GM23338 (cell line): ENCODE data around the gene EIF2S3. TPM values are rescaled to one million over a fixed set of nuclear protein-coding genes. Genes with fewer than 3 reads are reported as not detected.

Experiments
- ATAC-seq: fragments of 200-7000 bp; cut with Tn5 transposase; 3 replicates; pipeline ENCODE4 v1.9.1; 2020
- DNase-seq: peaks from one replicate; pipeline ENCODE4 v3.0.0-alpha.2; 2015; ENCODE audit warnings: low spot score
- H2AFZ ChIP-seq: fragments of 200-600 bp; sonication (generic); 2 replicates; pipeline ENCODE4 v1.8.0; 2016; ENCODE audit warnings: antibody characterized with exemption, mild to moderate bottlenecking, moderate library complexity
- H3F3A ChIP-seq: fragments of 200-600 bp; sonication (generic); replicated peaks from 2 replicates; pipeline ENCODE4 v1.8.0; 2017; ENCODE audit warnings: antibody characterized with exemption, mixed run types, low read depth
- H3K27ac ChIP-seq: fragments of 200-600 bp; sonication (generic); 2 replicates; pipeline ENCODE4 v1.6.1; 2016; ENCODE audit warnings: low read depth
- H3K27me3 ChIP-seq: fragments of 200-600 bp; sonication (generic); 2 replicates; pipeline ENCODE4 v1.8.0; 2016; ENCODE audit warnings: mild to moderate bottlenecking, mixed run types, moderate library complexity; ENCODE audit not compliant: insufficient read depth
- H3K36me3 ChIP-seq: fragments of 200-600 bp; sonication (generic); 2 replicates; pipeline ENCODE4 v1.8.0; 2016; ENCODE audit warnings: mild to moderate bottlenecking; ENCODE audit not compliant: insufficient read depth
- H3K4me1 ChIP-seq: fragments of 200-600 bp; sonication (generic); 2 replicates; pipeline ENCODE4 v1.8.0; 2016; ENCODE audit warnings: mild to moderate bottlenecking, moderate library complexity; ENCODE audit not compliant: insufficient read depth
- H3K4me2 ChIP-seq: fragments of 200-600 bp; sonication (generic); 2 replicates; pipeline ENCODE4 v1.7.1; 2017; ENCODE audit warnings: mixed run types
- H3K4me3 ChIP-seq: fragments of 200-600 bp; sonication (generic); 2 replicates; pipeline ENCODE4 v1.6.1; 2016; ENCODE audit warnings: mixed run types
- H3K79me2 ChIP-seq: fragments of 200-600 bp; sonication (generic); replicated peaks from 2 replicates; pipeline ENCODE4 v1.8.0; 2017; ENCODE audit warnings: mild to moderate bottlenecking; ENCODE audit not compliant: insufficient read depth
- H3K9me2 ChIP-seq: fragments of 200-600 bp; sonication (generic); 2 replicates; pipeline ENCODE4 v1.8.0; 2017; ENCODE audit not compliant: insufficient read depth
- H4K20me1 ChIP-seq: fragments of 200-600 bp; sonication (generic); replicated peaks from 2 replicates; pipeline ENCODE4 v1.8.0; 2017; ENCODE audit warnings: mild to moderate bottlenecking; ENCODE audit not compliant: insufficient read depth
- H3K27ac Mint-ChIP-seq: 2 replicates; pipeline ENCODE4 v1.8.0; 2020; ENCODE audit warnings: inconsistent platforms, mild to moderate bottlenecking, moderate library complexity, mixed read lengths
- H3K27me3 Mint-ChIP-seq: 3 replicates; pipeline ENCODE4 v1.8.0; 2022; ENCODE audit warnings: low read depth, mild to moderate bottlenecking, moderate library complexity, mixed read lengths, inconsistent platforms; ENCODE audit not compliant: insufficient read depth, poor library complexity
- H3K36me3 Mint-ChIP-seq: 3 replicates; pipeline ENCODE4 v1.8.0; 2021; ENCODE audit warnings: low read depth, mild to moderate bottlenecking, inconsistent platforms, moderate library complexity, mixed read lengths
- H3K4me1 Mint-ChIP-seq: 3 replicates; pipeline ENCODE4 v1.8.0; 2020; ENCODE audit warnings: mild to moderate bottlenecking, inconsistent platforms, mixed read lengths
- H3K4me3 Mint-ChIP-seq: 3 replicates; pipeline ENCODE4 v1.8.0; 2021; ENCODE audit warnings: moderate library complexity, mild to moderate bottlenecking, inconsistent platforms, mixed read lengths
- H3K9me3 Mint-ChIP-seq: 3 replicates; pipeline ENCODE4 v1.8.0; 2020; ENCODE audit warnings: moderate library complexity, mild to moderate bottlenecking, inconsistent platforms, mixed read lengths
- CREB1 ChIP-seq: fragments of 250-450 bp; sonication (Bioruptor Pico); IDR thresholded peaks from 2 replicates; pipeline ENCODE4 v1.5.0; 2020; ENCODE audit warnings: low read depth, mild to moderate bottlenecking, moderate library complexity
- CTCF ChIP-seq, 2 experiments: fragments of 200-600 bp in 1 of 2; sonication (generic) in 1 of 2; conservative IDR thresholded peaks; 2 replicates each; pipeline versions ENCODE4 v1.5.1 to v1.6.1; 2016 to 2017; ENCODE audit warnings: antibody characterized with exemption in 2 of 2, low read depth in 2 of 2, mild to moderate bottlenecking in 2 of 2, moderate library complexity in 1 of 2
- ETS1 ChIP-seq: IDR thresholded peaks from 2 replicates; pipeline ENCODE4 v1.6.1; 2016; ENCODE audit warnings: antibody characterized with exemption
- EZH2 ChIP-seq: fragments of 200-600 bp; sonication (generic); IDR thresholded peaks from one replicate; pipeline ENCODE4 v1.8.0; 2017; ENCODE audit warnings: antibody characterized with exemption, mild to moderate bottlenecking, low read depth; ENCODE audit not compliant: unreplicated experiment
- EZH2phosphoT487 ChIP-seq: fragments of 200-600 bp; sonication (generic); IDR thresholded peaks from one replicate; pipeline ENCODE4 v1.8.1; 2018; ENCODE audit warnings: antibody characterized with exemption; ENCODE audit not compliant: unreplicated experiment
- JUNB ChIP-seq: IDR thresholded peaks from one replicate; pipeline ENCODE4 v1.6.1; 2016; ENCODE audit warnings: antibody characterized with exemption; ENCODE audit not compliant: unreplicated experiment
- NANOG ChIP-seq: IDR thresholded peaks from 2 replicates; pipeline ENCODE4 v1.6.1; 2016; ENCODE audit warnings: antibody characterized with exemption, borderline replicate concordance
- POLR2AphosphoS5 ChIP-seq: IDR thresholded peaks from 2 replicates; pipeline ENCODE4 v1.6.1; 2016; ENCODE audit warnings: antibody characterized with exemption, low read depth
- REST ChIP-seq: IDR thresholded peaks from one replicate; pipeline ENCODE4 v1.6.1; 2018; ENCODE audit warnings: antibody characterized with exemption; ENCODE audit not compliant: unreplicated experiment
- STAT1 ChIP-seq: IDR thresholded peaks from one replicate; pipeline ENCODE4 v1.6.1; 2016; ENCODE audit warnings: antibody characterized with exemption; ENCODE audit not compliant: unreplicated experiment
- ZNF114 ChIP-seq: fragments of 250-450 bp; sonication (Bioruptor Pico); IDR thresholded peaks from 2 replicates; pipeline ENCODE4 v1.5.0; 2020; ENCODE audit warnings: mild to moderate bottlenecking, moderate library complexity
- ZNF331 ChIP-seq: fragments of 250-450 bp; sonication (Bioruptor Pico); IDR thresholded peaks from 2 replicates; pipeline ENCODE4 v1.5.0; 2020; ENCODE audit warnings: low read depth, mild to moderate bottlenecking, moderate library complexity
- ZNF462 ChIP-seq: fragments of 250-450 bp; sonication (Bioruptor Pico); IDR thresholded peaks from 2 replicates; pipeline ENCODE4 v1.5.0; 2020; ENCODE audit warnings: mild to moderate bottlenecking, moderate library complexity
- polyA plus RNA-seq: library from polyadenylated mRNA; unstranded; fragments of >200 nt; fragmentation: Nextera tagmentation; extraction: Ambion mirVana; gene quantifications from 2 replicates; pipeline ENCODE4 v1.2.1, GENCODE V29; 2016
- total RNA-seq: library from RNA; depleted of rRNA; stranded (reverse); fragments of >200 nt; shearing (Covaris generic); gene quantifications from 2 replicates; pipeline ENCODE4 v1.2.3, GENCODE V29; 2014

Gene EIF2S3
- total and polyA plus RNA-seq, 2 experiments from 2014 or later, result 90.5 to 323 TPM

DNA sequence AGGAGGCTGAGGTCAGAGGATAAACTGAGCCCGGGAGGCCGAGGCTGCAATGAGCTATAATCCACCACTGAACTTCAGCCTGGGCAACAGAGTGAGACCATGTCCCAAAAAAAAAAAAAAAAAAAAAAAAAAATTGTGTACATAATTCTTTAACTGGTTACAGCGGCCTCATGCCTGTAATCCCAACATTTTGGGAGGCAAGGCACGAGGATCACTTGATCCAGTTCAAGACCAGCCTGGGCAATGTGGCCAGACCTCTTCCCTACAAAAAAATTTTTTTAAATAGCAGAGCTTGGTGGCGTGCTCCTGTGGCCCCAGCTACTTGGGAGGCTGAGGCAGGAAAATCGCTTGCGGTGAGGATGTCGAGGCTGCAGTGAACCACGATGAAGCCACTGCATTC lies 37.1 kb upstream of the EIF2S3 start:
- no peak overlapping the region for H3K27ac Mint-ChIP-seq
- H3K36me3 Mint-ChIP-seq, result peaks cover 7% of the 10 kb centered on the region; the same call in 2 of the 3 replicates
- no peaks in the 10 kb centered on the region for H3K9me3 Mint-ChIP-seq
- Histone ChIP-seq H4K20me1 (no peaks in the 10 kb centered on the region), H3K9me2 (no peaks in the 10 kb centered on the region), H3K27me3 (no peaks in the 10 kb centered on the region), H3K36me3 (no peaks in the 10 kb centered on the region), H3K27ac (no peak overlapping the region), H3K4me3 (no peak overlapping the region), H3K79me2 (peaks cover 69% of the 10 kb centered on the region), H3F3A (no peaks in the 10 kb centered on the region), H3K4me2 (no peak overlapping the region), H2AFZ (no peak overlapping the region), H3K4me1 (no peaks in the 10 kb centered on the region)
- no peak overlapping the region for H3K4me3 Mint-ChIP-seq
- no peaks in the 10 kb centered on the region for H3K27me3 Mint-ChIP-seq
- DNase-seq (no peak), ATAC-seq (no peak)
- H3K4me1 Mint-ChIP-seq, result no peaks in the 10 kb centered on the region
- no peak for TF ChIP-seq CREB1 (CRISPR knock-in tag)
- TF ChIP-seq JUNB, result no peak
- no peak for TF ChIP-seq EZH2phosphoT487
- no peak for TF ChIP-seq EZH2
- TF ChIP-seq REST, result no peak
- no peak for TF ChIP-seq STAT1
- no peak for TF ChIP-seq ZNF462
- no peak for TF ChIP-seq POLR2AphosphoS5
- no peak for TF ChIP-seq ETS1
- no peak for TF ChIP-seq ZNF331 (CRISPR knock-in tag)
- TF ChIP-seq CTCF (conservative IDR thresholded peaks at IDR 0.05; ENCODE audit: low read depth in 2 of 2), result no peak
- TF ChIP-seq NANOG, result no peak
- no peak for TF ChIP-seq ZNF114 (CRISPR knock-in tag)
